Neural cell (in vitro differentiated cells): ENCODE measurements around the gene TMEM59L. TPM values are rescaled to one million over a fixed set of nuclear protein-coding genes. Genes with fewer than 3 reads are reported as not detected.

Source experiments
- H2AFZ ChIP-seq: fragments of 200-600, 300-800 bp; sonication (generic), shearing (Covaris generic); 2 replicates; pipeline ENCODE4 v1.6.0; 2014; ENCODE audit warnings: low read depth, mild to moderate bottlenecking, antibody characterized with exemption, low read length, moderate library complexity
- H3F3A ChIP-seq: fragments of 200-600 bp; shearing (Covaris generic); 2 replicates; pipeline ENCODE4 v1.6.1; 2016; ENCODE audit warnings: mild to moderate bottlenecking, moderate library complexity, mixed read lengths, antibody characterized with exemption, low read length; ENCODE audit not compliant: insufficient read depth, poor library complexity, severe bottlenecking
- H3K27ac ChIP-seq: fragments of 200-600, 300-800 bp; sonication (generic), shearing (Covaris generic); 2 replicates; pipeline ENCODE4 v1.5.1; 2014; ENCODE audit warnings: mild to moderate bottlenecking, low read length, moderate library complexity
- H3K27me3 ChIP-seq: fragments of 300-800, 200-600 bp; sonication (generic), shearing (Covaris generic); 2 replicates; pipeline ENCODE4 v1.6.0; 2014; ENCODE audit warnings: mild to moderate bottlenecking, low read depth, low read length, moderate library complexity; ENCODE audit not compliant: insufficient read depth
- H3K36me3 ChIP-seq: fragments of 300-800, 200-600 bp; sonication (generic), shearing (Covaris generic); 2 replicates; pipeline ENCODE4 v1.5.1; 2014; ENCODE audit warnings: mild to moderate bottlenecking, antibody characterized with exemption, low read length, moderate library complexity; ENCODE audit not compliant: insufficient read depth
- H3K4me2 ChIP-seq: fragments of 300-800, 200-600 bp; sonication (generic), shearing (Covaris generic); 2 replicates; pipeline ENCODE4 v1.6.0; 2014; ENCODE audit warnings: mild to moderate bottlenecking, low read length
- H3K4me3 ChIP-seq: fragments of 300-800, 200-600 bp; sonication (generic), shearing (Covaris generic); 2 replicates; pipeline ENCODE4 v1.5.1; 2014; ENCODE audit warnings: mild to moderate bottlenecking, low read length, moderate library complexity
- H3K79me2 ChIP-seq: fragments of 200-600 bp; shearing (Covaris generic); replicated peaks from 2 replicates; pipeline ENCODE4 v1.6.0; 2014; ENCODE audit warnings: mild to moderate bottlenecking, low read length, moderate library complexity; ENCODE audit not compliant: insufficient read depth
- H3K9ac ChIP-seq: fragments of 300-800, 200-600 bp; sonication (generic), shearing (Covaris generic); 2 replicates; pipeline ENCODE4 v1.6.1; 2016; ENCODE audit warnings: mild to moderate bottlenecking, low read length, mixed read lengths
- H3K9me2 ChIP-seq: fragments of 200-600 bp; shearing (Covaris generic); 2 replicates; pipeline ENCODE4 v1.6.1; 2016; ENCODE audit warnings: mild to moderate bottlenecking, low read length, mixed read lengths; ENCODE audit not compliant: insufficient read depth
- H3K9me3 ChIP-seq: fragments of 200-600, 300-800 bp; sonication (generic), shearing (Covaris generic); 2 replicates; pipeline ENCODE4 v1.6.1; 2016; ENCODE audit warnings: mild to moderate bottlenecking, mixed run types, low read length, moderate library complexity, mixed read lengths
- H4K20me1 ChIP-seq: fragments of 200-600 bp; shearing (Covaris generic); 2 replicates; pipeline ENCODE4 v1.6.1; 2016; ENCODE audit warnings: mild to moderate bottlenecking, mixed run types; ENCODE audit not compliant: insufficient read depth
- EP300 ChIP-seq: fragments of 450-650 bp; conservative IDR thresholded peaks from 2 replicates; pipeline ENCODE4 v1.6.1; 2014; ENCODE audit warnings: antibody characterized with exemption, mild to moderate bottlenecking, moderate library complexity; ENCODE audit not compliant: poor library complexity, severe bottlenecking
- EZH2 ChIP-seq: fragments of 200-600, 300-800 bp; shearing (Covaris generic), sonication (generic); IDR thresholded peaks from 2 replicates; pipeline ENCODE4 v1.6.1; 2014; ENCODE audit warnings: antibody characterized with exemption, low read length, borderline replicate concordance, mild to moderate bottlenecking; ENCODE audit not compliant: insufficient read depth, poor library complexity, severe bottlenecking
- MXI1 ChIP-seq: fragments of 450-650 bp; conservative IDR thresholded peaks from 2 replicates; pipeline ENCODE4 v1.6.1; 2014; ENCODE audit warnings: antibody characterized with exemption, mild to moderate bottlenecking; ENCODE audit not compliant: poor library complexity, severe bottlenecking
- POLR2AphosphoS5 ChIP-seq: IDR thresholded peaks from 2 replicates; pipeline ENCODE4 v1.6.1; 2012
- RAD21 ChIP-seq: fragments of 450-650 bp; conservative IDR thresholded peaks from 2 replicates; pipeline ENCODE4 v1.6.1; 2014; ENCODE audit warnings: antibody characterized with exemption, mild to moderate bottlenecking, moderate library complexity
- SMC3 ChIP-seq: fragments of 450-650 bp; conservative IDR thresholded peaks from 2 replicates; pipeline ENCODE4 v1.6.1; 2014; ENCODE audit warnings: antibody characterized with exemption, mild to moderate bottlenecking, moderate library complexity; ENCODE audit not compliant: poor library complexity
- TAF1 ChIP-seq: IDR thresholded peaks from 2 replicates; pipeline ENCODE4 v1.6.1; 2012; ENCODE audit warnings: low read depth
- polyA plus RNA-seq: library from polyadenylated mRNA; depleted of rRNA; stranded (reverse); fragments of >200 nt; gene quantifications from 2 replicates; pipeline ENCODE4 v1.2.3, GENCODE V29; 2014
- TF ChIP-seq, protein P1 (sequence below): fragments of 450-650 bp; IDR thresholded peaks from 2 replicates; pipeline ENCODE4 v1.5.1; 2014; ENCODE audit warnings: antibody characterized with exemption, mild to moderate bottlenecking, moderate library complexity; ENCODE audit not compliant: poor library complexity, severe bottlenecking
- TF ChIP-seq, protein P2 (sequence below): IDR thresholded peaks from 2 replicates; pipeline ENCODE4 v1.6.1; 2012; ENCODE audit warnings: borderline replicate concordance

TMEM59L gene
- polyA plus RNA-seq, 1 donor from 2014 or later, result 138 TPM

DNA sequence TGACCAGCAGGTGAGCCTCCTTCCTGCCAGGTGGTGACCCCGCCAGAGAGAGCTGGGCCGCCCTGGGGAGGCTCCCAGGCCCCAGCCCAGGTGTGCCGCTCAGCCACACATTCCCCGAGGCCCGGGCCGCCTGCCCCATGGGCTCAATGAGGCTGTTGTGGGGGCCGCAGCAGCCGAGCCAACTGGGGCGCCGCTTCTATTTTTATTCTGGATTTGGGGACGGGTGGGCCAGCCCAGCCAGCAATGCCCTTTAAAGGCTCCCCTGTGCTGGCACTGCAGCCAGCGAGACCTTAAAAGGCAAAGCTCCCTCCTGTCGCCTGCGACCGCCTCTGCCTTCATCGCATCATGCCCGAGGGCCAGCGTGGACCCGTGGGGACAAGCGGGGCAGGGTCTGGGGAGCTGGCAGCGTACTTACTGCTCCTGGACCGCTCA, 53.1 kb downstream of the TMEM59L start (continued):
- TF ChIP-seq, protein P1, sequence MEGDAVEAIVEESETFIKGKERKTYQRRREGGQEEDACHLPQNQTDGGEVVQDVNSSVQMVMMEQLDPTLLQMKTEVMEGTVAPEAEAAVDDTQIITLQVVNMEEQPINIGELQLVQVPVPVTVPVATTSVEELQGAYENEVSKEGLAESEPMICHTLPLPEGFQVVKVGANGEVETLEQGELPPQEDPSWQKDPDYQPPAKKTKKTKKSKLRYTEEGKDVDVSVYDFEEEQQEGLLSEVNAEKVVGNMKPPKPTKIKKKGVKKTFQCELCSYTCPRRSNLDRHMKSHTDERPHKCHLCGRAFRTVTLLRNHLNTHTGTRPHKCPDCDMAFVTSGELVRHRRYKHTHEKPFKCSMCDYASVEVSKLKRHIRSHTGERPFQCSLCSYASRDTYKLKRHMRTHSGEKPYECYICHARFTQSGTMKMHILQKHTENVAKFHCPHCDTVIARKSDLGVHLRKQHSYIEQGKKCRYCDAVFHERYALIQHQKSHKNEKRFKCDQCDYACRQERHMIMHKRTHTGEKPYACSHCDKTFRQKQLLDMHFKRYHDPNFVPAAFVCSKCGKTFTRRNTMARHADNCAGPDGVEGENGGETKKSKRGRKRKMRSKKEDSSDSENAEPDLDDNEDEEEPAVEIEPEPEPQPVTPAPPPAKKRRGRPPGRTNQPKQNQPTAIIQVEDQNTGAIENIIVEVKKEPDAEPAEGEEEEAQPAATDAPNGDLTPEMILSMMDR, result no peak
- TF ChIP-seq TAF1 (no peak), SMC3 (no peak)

DNA sequence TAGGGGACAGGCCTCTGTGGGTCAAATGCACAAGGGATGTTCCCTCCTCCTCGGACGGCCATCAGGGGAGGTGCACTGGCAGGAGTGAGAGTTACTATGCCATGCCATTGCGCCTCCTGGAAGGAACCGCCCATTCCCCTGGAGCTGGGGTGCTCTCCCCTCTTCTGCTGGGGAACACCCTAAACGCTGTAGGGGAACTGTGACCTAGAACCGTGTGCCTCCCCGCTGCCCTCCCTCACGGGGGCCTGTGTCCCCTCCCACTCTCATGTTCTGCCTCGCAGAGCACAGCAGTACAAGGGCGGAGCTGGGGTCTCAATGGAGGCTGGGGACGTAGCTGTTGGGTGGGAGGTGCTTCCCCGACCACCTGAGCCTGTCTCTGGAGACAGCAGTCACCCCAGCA, 53.6 kb downstream of the TMEM59L start:
- H2AFZ ChIP-seq, result no peak overlapping the region
- H3K79me2 ChIP-seq, result no peaks in the 10 kb centered on the region
- H3K36me3 ChIP-seq, result no peaks in the 10 kb centered on the region
- no peaks in the 10 kb centered on the region for H4K20me1 ChIP-seq
- H3K27me3 ChIP-seq, result no peaks in the 10 kb centered on the region
- H3K9me3 ChIP-seq, result no peaks in the 10 kb centered on the region
- no peak overlapping the region for H3K4me3 ChIP-seq
- H3K9me2 ChIP-seq, result no peaks in the 10 kb centered on the region
- no peak overlapping the region for H3K27ac ChIP-seq
- H3K4me2 ChIP-seq, result no peak overlapping the region
- no peak for TF ChIP-seq POLR2AphosphoS5
- no peak for TF ChIP-seq EZH2
- TF ChIP-seq, protein P1, result no peak
- no peak for TF ChIP-seq MXI1
- TF ChIP-seq RAD21, result no peak
- TF ChIP-seq, protein P2, sequence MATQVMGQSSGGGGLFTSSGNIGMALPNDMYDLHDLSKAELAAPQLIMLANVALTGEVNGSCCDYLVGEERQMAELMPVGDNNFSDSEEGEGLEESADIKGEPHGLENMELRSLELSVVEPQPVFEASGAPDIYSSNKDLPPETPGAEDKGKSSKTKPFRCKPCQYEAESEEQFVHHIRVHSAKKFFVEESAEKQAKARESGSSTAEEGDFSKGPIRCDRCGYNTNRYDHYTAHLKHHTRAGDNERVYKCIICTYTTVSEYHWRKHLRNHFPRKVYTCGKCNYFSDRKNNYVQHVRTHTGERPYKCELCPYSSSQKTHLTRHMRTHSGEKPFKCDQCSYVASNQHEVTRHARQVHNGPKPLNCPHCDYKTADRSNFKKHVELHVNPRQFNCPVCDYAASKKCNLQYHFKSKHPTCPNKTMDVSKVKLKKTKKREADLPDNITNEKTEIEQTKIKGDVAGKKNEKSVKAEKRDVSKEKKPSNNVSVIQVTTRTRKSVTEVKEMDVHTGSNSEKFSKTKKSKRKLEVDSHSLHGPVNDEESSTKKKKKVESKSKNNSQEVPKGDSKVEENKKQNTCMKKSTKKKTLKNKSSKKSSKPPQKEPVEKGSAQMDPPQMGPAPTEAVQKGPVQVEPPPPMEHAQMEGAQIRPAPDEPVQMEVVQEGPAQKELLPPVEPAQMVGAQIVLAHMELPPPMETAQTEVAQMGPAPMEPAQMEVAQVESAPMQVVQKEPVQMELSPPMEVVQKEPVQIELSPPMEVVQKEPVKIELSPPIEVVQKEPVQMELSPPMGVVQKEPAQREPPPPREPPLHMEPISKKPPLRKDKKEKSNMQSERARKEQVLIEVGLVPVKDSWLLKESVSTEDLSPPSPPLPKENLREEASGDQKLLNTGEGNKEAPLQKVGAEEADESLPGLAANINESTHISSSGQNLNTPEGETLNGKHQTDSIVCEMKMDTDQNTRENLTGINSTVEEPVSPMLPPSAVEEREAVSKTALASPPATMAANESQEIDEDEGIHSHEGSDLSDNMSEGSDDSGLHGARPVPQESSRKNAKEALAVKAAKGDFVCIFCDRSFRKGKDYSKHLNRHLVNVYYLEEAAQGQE, result no peak
- no peak for TF ChIP-seq EP300
- no peak for TF ChIP-seq TAF1
- no peak overlapping the region for H3K9ac ChIP-seq
- no peaks in the 10 kb centered on the region for H3F3A ChIP-seq

DNA sequence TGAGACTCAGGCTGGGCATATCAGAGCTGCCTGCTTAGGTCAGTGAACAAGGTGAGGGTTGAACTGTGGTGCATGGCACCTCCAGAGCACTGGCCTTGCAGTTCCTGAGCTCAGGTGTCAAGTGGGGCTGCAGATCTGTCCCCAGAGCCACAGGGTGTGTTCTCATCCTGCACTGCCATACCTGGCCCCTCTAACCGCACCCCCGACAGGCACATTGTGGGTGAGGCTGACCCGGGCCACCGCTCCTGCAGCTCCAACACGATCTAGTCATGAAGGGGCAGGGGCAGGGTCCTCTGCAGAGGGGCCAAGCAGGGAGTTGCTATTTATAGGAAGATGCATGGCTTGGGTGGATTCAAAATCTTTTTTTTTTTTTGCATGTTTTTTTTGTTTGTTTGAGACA, 54.1 kb downstream of the TMEM59L start:
- TF ChIP-seq, protein P2, result no peak
- TF ChIP-seq EZH2 (no peak), TAF1 (no peak), EP300 (no peak), SMC3 (no peak), MXI1 (no peak), RAD21 (no peak), POLR2AphosphoS5 (no peak)
- TF ChIP-seq, protein P1, result no peak
- H3K36me3 ChIP-seq, result no peaks in the 10 kb centered on the region
- no peaks in the 10 kb centered on the region for H3K27me3 ChIP-seq
- H3K9me3 ChIP-seq, result no peaks in the 10 kb centered on the region
- H3K79me2 ChIP-seq, result no peaks in the 10 kb centered on the region
- no peak overlapping the region for H3K9ac ChIP-seq
- no peak overlapping the region for H3K27ac ChIP-seq
- no peaks in the 10 kb centered on the region for H3F3A ChIP-seq
- H3K4me3 ChIP-seq, result no peak overlapping the region
- H4K20me1 ChIP-seq, result no peaks in the 10 kb centered on the region
- H3K4me2 ChIP-seq, result no peak overlapping the region
- H2AFZ ChIP-seq, result no peak overlapping the region
- no peaks in the 10 kb centered on the region for H3K9me2 ChIP-seq
